Measurements from ENCODE around the gene NR2F1.

Gene NR2F1

GRCh38 chr5:93583768-93584595 is 960 bp downstream of the NR2F1 start:
- no peak for DNase-seq (ENCODE audit: low spot score)
- TF ChIP-seq, protein P1, sequence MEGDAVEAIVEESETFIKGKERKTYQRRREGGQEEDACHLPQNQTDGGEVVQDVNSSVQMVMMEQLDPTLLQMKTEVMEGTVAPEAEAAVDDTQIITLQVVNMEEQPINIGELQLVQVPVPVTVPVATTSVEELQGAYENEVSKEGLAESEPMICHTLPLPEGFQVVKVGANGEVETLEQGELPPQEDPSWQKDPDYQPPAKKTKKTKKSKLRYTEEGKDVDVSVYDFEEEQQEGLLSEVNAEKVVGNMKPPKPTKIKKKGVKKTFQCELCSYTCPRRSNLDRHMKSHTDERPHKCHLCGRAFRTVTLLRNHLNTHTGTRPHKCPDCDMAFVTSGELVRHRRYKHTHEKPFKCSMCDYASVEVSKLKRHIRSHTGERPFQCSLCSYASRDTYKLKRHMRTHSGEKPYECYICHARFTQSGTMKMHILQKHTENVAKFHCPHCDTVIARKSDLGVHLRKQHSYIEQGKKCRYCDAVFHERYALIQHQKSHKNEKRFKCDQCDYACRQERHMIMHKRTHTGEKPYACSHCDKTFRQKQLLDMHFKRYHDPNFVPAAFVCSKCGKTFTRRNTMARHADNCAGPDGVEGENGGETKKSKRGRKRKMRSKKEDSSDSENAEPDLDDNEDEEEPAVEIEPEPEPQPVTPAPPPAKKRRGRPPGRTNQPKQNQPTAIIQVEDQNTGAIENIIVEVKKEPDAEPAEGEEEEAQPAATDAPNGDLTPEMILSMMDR (IDR thresholded peaks at IDR 0.05; ENCODE audit: extremely low read depth, insufficient read depth, missing control alignments), result no peak
- in situ Hi-C loops (cut with MboI; ENCODE audit: low pct_unique_long_range_greater_than_20kb, low sequenced_read_pairs, unreplicated experiment), result loop anchor here (25.0 kb wide), 1 partner anchor 1253 kb away; no protein-coding TSS in a partner anchor

- in situ Hi-C loops (cut with MboI; ENCODE audit: low pct_unique_long_range_greater_than_20kb, low sequenced_read_pairs, unreplicated experiment), result loop anchor here (25.0 kb wide), 1 partner anchor 1253 kb away; no protein-coding TSS in a partner anchor
- no peak for DNase-seq (ENCODE audit: low spot score)
- TF ChIP-seq, protein P1 (IDR thresholded peaks at IDR 0.05; ENCODE audit: extremely low read depth, insufficient read depth, missing control alignments), result no peak
Observed at GRCh38 chr5:93584596-93585040, 1.6 kb downstream of the NR2F1 start.

DNA sequence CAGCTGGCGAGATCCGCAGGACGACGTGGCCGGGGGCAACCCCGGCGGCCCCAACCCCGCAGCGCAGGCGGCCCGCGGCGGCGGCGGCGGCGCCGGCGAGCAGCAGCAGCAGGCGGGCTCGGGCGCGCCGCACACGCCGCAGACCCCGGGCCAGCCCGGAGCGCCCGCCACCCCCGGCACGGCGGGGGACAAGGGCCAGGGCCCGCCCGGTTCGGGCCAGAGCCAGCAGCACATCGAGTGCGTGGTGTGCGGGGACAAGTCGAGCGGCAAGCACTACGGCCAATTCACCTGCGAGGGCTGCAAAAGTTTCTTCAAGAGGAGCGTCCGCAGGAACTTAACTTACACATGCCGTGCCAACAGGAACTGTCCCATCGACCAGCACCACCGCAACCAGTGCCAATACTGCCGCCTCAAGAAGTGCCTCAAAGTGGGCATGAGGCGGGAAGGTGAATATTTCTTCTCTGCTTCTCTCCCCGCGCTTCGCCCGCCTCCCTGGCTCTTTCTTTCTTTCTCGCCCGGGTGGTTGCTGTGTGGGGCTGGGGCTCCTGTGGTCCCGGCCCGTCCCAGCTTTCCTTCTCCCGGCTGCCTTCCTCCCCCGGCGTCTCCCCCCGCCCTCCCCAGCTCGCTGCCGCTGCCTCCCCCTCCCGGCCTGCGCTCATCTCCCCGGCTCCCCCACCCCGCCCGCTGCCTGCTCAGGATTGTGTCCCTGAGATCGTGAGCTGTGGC is 2.2 kb downstream of the NR2F1 start:
- in situ Hi-C loops (cut with MboI; ENCODE audit: low pct_unique_long_range_greater_than_20kb, low sequenced_read_pairs, unreplicated experiment), result loop anchor here (25.0 kb wide), 1 partner anchor 1252 kb away; no protein-coding TSS in a partner anchor
- no peak for DNase-seq (ENCODE audit: low spot score)
- TF ChIP-seq, protein P1 (IDR thresholded peaks at IDR 0.05; ENCODE audit: extremely low read depth, insufficient read depth, missing control alignments), result no peak

DNA sequence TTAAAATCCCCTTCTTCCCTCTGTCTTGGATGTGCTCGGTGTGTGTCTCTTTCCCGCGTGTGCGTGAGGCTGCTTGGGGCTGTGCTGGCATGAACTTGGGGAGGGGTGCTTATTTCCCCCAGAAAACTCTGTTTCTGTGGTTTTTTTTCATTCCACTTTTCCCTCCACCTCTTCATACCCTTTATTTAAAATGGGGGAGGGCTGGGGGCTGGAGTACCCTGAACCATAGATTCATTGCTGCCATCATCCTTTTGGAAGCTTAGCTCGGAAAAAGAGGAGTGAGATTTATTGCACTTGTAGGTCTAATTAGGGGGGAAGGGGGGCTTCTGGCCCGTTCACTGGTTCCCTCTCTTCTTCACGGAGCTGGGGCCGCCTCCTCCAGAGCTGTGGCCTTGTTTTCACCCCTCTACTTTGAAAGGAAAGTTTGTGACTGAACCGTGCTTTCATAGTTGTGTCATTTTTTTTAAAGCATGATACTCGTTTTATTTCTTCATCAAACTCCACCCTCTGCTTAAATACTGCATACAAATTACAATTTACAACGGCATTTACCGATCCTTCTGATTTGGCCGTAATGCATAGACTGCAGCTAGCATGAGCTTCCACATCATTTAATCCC is 2.9 kb downstream of the NR2F1 start:
- in situ Hi-C loops (cut with MboI; ENCODE audit: low pct_unique_long_range_greater_than_20kb, low sequenced_read_pairs, unreplicated experiment), result loop anchor here (25.0 kb wide), 1 partner anchor 1251 kb away; no protein-coding TSS in a partner anchor
- DNase-seq (ENCODE audit: low spot score), result no peak
- TF ChIP-seq, protein P1 (IDR thresholded peaks at IDR 0.05; ENCODE audit: extremely low read depth, insufficient read depth, missing control alignments), result no peak

DNA sequence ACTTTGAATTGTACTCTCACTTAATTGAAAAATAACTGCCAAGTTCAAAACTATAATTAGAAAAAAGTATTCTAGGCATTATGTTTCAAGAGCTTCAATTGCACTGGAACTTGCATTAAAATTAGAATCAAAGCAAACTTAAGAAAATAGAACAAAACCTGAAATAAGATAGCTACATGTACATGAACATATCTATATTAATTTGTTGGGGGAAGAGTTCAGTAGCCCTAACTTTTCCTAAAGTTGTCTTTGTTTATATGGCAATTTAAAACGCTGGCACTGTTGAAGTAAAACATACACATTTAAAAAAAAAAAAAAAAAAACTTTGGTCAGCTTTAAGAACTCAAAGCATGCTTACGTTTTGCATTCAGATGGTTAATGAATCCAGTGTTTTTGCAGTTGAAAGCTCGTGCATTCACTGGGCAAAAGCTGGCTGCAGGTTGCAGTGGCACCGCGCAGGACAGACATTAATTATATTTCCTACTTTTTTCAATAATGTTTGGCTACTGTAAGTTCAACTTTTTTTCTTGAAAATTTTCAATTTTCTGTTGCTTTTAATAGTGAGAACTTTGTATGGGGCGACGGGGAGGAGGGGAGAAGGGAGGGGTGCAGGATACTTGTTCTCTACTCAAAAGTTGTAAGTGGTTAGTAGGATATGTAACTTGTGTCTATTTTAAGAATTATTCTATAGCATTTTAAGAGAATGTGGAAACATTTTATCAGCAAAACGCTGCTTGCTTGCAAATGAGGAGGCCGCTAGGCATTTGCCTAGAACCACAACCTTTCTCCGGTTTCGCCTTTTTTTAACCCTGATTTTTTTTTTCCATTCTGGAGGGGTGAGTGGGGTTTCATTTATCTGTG is 3.9 kb downstream of the NR2F1 start:
- TF ChIP-seq, protein P1 (IDR thresholded peaks at IDR 0.05; ENCODE audit: extremely low read depth, insufficient read depth, missing control alignments), result no peak
- in situ Hi-C loops (cut with MboI; ENCODE audit: low pct_unique_long_range_greater_than_20kb, low sequenced_read_pairs, unreplicated experiment), result loop anchor here (25.0 kb wide), 1 partner anchor 1250 kb away; no protein-coding TSS in a partner anchor
- DNase-seq (ENCODE audit: low spot score), result no peak

All from GM13977 (cell line).